GM19023 (cell line): ENCODE data around the gene LMF1.
A peak's percentile ranks its signal among the peaks of the same experiment; 100 is the strongest.
"Not testable (repeated sequence)": the region's sequence is repeated elsewhere in the genome, so short reads cannot be mapped to it uniquely, and the experiment has no call there.

Experiments
- ATAC-seq: cut with Tn5 transposase; IDR thresholded peaks from one replicate; pipeline ENCODE4 v1.9.1; 2021; ENCODE audit warnings: mild to moderate bottlenecking, moderate library complexity; ENCODE audit not compliant: unreplicated experiment

Gene LMF1

DNA sequence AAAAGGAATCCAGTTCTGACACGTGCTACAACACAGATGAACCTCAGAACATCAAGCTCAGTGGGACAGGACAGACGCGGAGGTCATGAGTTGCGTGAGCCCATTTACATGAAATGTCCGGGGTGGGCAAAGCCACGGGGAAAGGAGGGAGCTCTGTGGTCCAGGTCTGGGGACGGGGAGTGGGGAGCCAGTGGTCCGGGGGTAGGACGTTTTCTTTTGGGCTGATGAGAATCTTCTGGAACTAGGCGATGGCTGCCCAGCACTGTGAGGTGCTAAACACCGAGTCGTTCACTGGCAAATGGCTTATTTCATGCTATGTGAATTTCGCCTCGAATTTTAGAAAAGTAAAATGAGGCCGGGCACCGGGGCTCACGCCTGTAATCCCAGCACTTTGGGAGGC is 2.6 kb upstream of the LMF1 start:
- no peak for ATAC-seq

DNA sequence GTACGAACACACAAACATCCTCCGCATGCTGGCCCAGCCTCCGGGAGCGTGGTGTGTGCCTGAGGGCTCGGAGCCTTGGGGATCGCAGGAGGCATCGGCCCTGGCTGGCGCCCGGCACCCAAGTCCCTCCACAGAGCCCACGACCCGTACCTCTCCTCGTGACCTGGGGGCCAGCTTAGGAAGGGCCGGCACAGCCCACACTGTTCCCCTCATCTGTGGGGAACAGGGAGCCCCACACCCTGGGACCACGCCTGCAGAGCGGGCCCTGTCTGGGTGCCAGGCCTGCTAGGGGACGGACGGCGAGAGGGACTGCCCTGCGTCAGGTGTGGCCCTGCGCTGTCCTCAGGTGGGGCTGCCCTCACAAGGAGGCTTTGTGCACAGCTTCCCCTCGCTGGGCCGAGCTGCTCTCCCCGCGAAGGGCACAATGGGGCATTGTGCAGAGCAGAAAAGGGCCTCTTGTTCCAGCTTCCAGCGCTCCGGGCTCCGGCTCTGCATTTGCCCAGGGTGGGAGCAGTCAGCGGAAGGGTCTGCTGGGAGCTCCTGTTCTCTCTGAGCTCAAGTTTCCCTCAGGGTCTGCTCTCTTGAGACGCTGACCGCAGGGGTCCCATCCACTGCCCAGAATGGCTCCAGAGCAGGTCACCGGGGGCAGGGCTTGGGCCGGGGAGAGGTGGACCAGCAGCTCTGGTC is 1.7 kb upstream of the LMF1 start:
- no peak for ATAC-seq

DNA sequence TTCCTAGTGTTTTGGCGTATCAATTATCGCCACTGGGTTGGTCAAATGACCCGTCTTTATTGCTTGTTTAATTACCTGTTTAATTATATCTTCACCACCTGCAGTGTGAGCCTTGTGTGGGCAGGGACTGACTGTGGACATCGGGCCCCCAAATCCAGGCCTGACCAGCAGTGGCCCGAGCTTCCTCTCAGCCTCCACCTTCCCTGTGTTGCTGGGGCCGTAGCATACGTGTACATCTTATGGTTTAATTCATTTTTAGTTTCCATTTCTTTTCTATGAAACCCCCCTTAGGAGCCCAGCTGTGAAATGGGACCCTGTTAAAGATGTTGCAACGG is 1.2 kb upstream of the LMF1 start:
- no peak for ATAC-seq

DNA sequence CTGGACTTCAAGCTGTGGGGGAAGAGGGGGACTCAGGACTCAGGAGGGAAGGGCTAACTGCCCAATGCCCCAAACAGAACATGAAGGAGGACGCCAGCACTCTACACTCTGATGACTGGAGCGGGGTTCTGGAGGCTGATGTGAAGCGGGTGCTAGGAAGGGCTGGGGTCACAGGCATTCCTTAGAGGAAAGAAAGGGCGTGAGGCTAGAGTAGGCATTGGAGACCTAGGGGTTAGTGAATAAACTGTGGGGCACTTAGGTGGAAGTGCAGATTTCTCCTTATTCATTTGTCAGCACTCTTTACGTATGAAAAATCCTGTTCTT is 760 bp upstream of the LMF1 start:
- ATAC-seq: no peak

DNA sequence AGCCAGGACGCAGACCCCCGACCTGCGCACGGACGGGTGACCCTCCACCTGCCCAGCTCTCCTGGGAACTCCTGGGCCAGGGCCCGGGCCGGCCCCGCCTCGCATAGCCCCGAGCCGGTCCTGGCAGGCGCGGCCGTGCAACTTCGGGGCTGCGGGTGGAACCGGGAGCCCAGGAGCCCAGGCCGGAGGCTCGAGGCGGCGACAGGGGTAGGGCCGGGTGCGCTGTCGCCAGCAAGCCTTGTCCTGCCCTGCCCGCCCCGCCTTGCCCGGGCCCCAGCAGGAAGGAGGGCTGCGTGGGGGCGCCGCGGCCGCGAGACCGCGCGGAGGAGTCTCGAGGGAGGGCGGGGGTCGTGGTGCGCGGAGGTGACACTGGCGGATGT is 408 bp downstream of the LMF1 start:
- no peak for ATAC-seq

DNA sequence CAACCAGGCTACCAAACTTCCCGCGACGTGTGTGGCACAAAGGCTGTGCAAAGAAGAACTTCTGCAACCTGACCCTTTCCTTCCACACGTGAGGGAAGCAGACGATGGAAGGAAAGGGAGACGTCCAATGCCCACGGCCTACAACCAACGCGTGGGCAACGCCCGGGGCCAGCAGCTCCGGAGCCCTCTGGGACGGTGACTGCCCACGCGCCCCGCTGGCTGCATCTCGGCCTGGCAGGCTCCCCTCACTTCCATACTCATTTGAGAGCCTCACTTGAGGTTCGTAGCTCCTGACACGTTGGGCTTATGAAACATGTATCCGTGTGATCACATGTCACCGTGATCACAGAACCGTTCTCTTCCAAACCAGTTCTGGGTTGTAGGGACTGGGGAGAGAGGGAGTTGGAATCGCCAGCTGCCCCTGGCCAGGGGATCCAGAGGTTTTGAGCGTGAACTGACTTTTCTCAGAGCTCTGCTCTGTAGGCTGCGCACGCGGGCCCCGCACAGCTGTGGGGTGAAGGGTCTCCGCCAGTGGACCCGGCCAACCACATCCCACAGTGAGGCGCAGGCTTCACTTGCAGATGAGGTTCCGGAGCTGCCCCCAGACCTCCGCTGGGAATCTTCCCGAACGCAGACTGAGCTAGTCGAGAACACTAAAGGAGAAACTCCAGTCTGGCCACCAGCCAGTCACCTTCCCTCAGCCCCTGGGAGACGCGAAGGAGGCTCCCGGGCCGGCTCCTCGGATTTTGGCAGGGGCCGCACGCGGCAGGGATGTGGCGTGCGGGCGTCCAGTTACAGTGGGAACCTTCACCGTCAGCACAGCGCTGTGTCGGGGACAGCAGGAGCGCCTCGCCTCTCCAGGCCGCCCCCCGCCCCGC is 1.0 kb downstream of the LMF1 start:
- ATAC-seq: peak; percentile 11

DNA sequence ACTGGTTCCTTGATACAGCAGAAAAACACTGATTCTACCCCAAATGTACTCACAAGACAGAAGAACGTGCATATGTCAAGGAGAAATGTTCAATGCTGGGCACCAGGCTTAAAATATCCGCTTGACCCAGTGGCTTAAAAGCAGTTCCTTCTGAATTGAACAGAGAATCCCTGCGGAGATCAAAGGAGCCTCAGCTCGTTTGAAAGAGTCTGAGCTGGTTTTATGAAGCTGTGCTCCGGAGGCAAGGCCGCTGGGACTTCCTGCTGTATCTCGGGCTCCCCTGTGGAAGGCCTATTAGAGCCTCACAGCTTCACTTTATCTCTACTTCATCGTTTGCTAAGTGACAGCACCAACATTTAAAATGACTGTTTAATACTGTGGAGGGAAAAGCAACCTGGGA is 2.2 kb downstream of the LMF1 start:
- ATAC-seq: no peak

DNA sequence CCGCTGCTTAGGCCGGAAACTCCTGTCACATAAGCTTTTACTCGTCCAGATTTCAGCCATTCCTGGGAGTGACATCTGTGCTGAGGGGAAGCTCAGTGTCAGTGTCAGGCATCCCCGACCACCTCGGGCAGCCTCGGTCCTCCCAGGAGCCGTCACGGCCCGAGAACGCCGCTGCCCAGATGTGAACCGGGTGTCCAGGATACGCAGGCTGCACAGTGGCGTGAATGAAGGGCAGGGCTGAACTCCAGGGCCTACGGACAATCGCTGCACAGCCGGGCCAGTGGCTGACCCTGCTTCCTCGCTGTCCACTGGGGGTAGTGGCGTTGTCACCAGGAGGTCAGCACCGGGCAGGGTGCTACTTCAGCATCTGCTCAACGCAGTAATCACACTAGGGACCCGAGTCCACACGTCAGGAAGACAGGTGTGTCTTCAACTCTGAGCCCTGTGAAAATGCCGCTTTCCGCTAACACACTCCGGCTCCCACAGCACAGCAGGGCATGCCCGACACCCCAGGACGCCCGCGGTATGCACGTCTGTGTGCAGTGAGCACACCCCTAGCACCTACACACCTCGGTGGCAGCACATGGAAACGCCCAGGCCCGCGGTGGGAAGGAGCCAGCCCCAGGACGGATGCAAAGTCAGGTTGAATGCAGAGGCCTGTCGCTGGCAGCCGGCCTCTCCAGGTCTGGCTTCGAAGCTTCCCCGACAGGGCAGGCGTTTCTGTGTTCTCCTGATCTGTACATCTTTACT is 3.1 kb downstream of the LMF1 start:
- no peak for ATAC-seq

DNA sequence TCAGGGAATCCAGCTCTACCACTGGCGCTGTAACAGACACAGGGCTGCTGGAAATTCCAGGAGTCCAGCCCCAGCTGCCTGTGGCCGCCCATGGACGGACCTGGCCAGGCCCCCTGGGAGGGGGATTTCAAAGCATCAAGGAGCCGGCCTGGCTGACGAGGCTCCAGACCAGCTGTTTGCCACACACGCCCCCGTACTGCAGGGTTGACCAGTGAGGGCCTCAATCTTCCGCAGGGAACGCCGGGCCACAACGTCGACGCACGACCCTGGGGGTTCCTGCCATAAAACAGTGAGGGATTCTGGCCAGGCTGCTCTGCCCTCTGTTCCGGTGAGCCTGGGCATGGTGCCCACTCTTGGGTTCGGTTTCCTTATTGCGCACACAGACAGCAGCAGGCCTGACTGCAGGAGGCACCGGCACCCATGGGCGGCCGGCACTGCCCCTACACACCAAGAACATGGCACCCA is 3.7 kb downstream of the LMF1 start:
- no peak for ATAC-seq

DNA sequence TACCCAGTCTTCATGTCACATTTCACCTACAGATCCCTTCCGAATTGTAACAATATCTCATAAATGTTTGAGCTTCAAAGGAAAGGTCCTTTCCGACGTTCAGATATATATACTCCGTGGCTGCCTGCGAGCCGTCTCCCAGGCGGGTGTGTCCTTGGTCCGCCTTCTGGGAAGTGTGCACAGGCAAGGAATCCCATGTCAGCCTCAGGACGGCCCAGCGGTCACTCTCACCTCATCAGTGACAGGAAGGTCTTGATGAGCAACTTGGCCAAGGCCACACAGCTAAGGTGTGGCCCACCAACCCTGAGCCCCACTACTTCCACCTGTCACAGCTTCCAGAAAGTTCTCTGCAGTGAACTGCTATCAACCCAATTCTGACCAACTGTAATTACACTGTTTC is 4.3 kb downstream of the LMF1 start:
- no peak for ATAC-seq

DNA sequence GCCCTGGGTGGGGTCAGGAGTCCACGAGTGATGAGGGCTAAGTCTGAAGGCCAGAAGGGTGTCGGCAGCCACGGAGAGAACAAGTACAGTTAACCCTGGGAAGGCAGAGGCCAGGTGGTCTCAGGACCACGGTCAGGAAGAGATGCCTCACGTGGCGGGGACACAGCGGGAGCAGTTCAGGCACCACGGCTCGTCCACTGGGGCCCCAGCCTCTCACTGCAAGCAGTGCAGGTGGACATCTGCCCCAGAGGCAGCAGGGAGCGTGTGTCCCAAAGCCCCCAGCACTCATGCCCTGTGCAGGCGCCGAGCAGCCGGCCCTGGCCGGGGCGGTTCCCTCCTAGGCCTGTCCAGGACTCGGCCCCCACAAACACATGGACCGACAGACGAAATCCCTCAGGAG is 4.7 kb downstream of the LMF1 start:
- no peak for ATAC-seq

DNA sequence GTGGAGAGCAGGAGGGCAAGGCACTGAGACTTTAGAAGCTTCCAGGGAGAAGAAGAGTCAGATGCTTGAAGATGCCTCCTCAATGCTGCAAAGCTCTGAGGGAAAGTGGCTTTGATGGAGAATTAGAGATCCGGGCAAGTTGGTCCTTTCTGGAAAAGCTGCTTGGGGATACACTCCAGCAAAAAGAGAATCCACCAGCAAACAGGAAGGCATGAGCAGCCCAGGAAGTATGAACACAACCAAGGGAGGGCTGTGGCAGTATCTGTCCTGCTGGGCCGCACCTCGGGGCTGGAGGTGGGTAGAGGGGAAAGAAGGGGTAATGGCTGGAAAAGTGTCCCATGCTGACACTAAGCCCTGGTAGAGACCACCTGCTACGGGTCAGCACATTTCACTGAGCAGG is 5.3 kb downstream of the LMF1 start:
- ATAC-seq: no peak

DNA sequence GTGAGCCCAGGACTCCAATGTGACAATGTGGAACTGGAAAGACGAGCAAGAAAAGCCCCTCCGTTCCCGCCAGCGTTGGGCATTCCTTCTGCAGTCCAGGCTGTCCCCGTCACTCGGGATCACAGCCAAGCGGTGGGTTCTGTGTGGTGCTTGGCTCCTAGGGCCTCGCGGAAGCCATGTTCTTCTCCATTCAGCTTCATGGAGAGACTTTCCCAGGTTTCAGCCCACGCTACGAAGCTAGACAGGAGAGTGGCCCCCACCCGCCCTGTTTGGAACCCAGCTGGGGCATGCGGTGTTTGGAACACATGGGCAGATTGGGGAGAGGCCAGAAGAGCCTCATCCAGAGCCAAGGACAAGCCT is 5.8 kb downstream of the LMF1 start:
- no peak for ATAC-seq

DNA sequence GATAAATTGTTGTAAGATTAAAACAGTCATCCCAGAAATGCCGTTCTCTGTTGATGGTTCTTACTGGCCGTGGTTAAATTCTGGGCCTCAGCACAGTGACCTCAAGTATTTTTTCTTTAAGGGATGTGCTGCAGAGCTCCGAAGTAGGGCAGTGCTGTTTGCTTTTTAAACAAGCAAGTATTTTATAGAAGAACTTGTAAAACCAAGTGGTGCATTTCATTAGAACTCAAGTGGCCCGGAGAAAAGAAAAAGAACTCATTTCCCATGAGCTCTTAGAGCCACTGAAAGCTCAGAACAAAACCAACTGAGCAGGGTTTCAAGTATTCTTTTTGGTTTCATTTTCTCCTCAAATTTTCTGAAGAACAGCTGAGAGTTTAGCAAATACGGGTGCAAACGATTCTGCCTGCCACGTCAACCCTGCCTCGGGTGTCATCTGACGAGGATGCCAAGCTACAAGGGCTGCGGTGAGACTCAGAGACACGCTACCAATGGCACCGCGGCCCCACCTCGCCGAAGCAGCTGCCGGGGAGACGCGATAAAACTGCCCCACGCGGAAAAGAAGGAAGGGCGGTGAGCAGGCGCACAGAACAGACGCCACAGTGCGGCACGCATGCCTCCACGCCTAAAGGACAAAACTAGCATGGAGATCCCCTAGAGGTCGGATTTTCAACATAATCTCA is 6.3 kb downstream of the LMF1 start:
- no peak for ATAC-seq

DNA sequence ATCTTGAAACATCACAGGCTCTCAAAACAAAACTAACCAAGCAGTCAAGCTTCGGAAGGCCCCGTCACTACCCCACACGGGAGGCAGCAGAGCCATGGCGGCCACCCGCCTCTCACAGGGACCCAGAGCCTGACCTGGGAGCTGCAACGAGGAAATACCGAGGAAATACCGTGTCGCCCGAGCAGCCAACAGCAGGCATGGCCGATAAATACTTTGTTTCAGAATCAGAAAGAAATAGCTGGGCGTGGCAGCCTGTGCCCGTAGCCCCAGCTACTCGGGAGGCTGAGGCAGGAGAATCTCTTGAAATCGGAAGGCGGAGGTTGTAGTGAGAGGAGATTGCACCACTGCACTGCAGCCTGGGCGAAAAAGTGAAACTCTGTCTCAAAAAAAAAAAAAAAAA is 6.9 kb downstream of the LMF1 start:
- no peak for ATAC-seq

DNA sequence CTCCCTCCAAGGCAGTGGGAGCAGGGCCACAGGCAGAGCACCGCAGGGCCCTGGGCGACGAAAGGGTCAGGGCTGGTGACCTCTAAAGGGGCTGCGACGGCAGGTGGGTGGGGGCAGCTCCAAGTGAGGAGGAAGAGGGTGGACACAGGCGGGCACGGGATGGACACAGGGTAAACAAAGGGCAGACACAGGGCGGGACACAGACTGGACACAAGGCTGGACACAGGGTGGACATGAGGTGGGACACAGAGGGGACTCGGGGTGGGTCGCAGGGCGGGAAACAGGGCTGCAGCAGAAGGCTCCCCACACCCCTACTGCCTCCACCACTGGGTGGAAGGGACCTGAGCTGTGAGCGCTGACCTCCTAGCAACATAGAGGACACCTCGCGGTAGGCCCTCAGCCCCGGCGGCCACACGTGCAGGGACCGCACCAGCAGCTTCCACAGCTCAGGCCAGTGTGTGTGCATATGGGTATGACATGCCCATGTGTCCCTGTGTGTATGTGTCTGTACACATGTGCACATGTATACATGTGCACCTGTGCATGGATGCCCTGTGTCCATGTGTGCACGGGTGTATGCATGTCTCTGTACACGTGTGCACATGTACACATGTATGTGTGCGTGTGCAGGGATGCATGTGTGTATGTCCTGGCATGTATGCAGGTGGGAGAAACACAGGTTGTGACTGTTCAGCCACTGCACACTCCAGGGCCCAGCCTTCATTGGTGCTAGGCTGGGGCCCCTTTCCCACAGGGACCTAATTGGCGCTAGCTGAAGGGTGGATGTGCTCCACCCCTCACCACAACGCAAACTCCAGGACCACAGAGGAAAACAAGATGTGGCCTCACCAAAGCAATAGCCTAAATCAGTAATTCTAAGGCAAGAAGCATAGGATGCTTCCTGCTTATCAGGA is 7.6 kb downstream of the LMF1 start:
- ATAC-seq: no peak

DNA sequence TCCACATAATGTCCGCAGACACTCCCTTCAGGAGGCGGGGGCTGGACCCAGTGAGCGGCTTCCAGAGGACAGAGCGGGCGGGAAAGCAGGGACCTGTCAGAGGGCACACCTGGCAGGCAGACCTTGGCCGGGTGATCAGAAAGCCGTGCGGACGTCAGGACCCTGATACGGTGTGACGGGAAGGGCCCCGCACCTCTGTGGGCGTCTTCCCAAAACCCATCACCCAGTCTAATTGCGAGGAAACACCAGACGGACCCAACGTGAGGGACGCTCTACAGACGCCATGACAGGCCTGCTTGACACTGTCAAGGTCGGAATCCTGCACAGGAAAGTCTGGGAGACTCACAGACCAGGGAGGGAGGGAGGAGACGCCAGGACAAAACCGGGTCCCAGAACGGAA is 8.4 kb downstream of the LMF1 start:
- no peak for ATAC-seq

DNA sequence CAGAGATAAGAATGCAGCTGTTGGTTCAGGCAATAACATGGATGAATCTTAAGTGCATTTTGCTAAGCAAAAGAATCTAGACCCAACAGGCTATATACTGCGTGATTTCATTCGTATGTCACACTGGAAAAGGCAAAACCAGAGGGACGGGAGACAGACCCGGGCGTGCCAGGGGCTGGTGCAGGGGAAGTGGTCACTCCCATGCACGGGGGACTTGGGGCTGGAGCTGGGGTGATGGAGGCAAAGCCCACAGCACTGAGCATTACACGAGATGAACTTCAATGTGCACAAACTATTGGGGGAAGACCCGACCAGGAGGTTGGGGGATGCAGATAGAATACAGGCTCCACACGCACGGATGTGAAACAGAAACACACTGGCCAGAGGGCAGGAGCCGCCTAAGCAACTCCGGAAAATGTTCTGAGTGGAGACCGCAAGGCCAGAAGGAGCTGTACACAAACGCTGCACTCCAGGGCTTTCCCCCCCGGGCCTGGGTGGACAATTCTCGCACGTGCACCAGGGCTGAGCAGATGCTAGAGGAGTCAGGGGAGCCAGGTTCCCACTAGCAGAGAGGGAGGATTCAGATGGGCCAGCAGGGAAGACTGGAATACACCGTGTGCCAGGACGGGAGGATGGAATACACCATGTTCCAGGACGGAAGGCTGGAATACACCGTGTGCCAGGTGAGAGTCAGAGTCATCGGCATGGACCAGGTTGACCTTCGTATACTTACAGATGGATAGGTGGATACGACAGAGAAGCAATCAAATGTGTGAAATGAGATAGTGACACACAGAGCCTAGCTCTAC is 11.3 kb downstream of the LMF1 start:
- no peak for ATAC-seq

DNA sequence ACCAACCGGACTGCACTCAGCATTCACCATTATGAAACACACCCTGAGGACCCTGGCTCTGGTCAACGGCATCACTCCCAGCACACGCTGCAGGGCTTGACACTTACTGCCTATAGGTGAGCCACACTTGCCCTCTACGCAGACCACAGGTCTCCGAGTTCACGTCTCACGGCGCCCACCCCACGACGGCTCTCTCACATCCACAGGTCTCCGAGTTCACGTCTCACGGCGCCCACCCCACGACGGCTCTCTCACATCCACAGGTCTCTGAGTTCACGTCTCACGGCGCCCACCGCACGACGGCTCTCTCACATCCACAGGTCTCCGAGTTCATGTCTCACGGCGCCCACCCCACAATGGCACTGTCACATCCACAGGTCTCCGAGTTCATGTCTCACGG is 15.0 kb downstream of the LMF1 start:
- ATAC-seq: not testable (repeated sequence)

DNA sequence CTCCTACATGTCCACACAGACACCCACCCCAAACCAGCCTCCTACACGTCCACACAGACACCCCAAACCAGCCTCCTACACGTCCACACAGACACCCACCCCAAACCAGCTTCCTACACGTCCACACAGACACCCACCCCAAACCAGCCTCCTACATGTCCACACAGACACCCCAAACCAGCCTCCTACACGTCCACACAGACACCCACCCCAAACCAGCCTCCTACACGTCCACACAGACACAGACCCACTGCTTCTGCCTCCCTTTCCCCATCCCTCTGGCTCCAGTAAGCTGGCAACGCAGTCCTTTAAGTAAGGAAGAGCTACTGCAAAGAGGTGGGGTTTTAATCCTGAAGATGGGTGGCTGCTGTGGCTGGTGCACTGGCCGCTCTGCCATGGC is 17.0 kb downstream of the LMF1 start:
- not testable (repeated sequence) for ATAC-seq
